HUES6 (cell line): ENCODE data around the gene TPRG1.

ENCODE experiments used
- H3K27ac ChIP-seq: 2 replicates; pipeline ENCODE4 v1.7.0; 2013; ENCODE audit warnings: low read depth, mild to moderate bottlenecking, low read length, inconsistent platforms
- H3K27me3 ChIP-seq: 2 replicates; pipeline ENCODE4 v1.6.1; 2013; ENCODE audit warnings: low read length; ENCODE audit not compliant: control insufficient read depth, insufficient read depth
- H3K36me3 ChIP-seq: 2 replicates; pipeline ENCODE4 v1.6.1; 2013; ENCODE audit warnings: low read length; ENCODE audit not compliant: control insufficient read depth, insufficient read depth
- H3K4me1 ChIP-seq: 2 replicates; pipeline ENCODE4 v1.6.1; 2013; ENCODE audit warnings: low read length; ENCODE audit not compliant: control insufficient read depth, insufficient read depth
- H3K4me3 ChIP-seq: 2 replicates; pipeline ENCODE4 v1.5.1; 2013; ENCODE audit warnings: low read depth, low read length
- H3K9ac ChIP-seq: one replicate; pipeline ENCODE4 v1.6.1; 2013; ENCODE audit warnings: mild to moderate bottlenecking, low read length
- H3K9me3 ChIP-seq: 2 replicates; pipeline ENCODE4 v1.6.1; 2013; ENCODE audit warnings: low read depth, low read length; ENCODE audit not compliant: control insufficient read depth, insufficient read depth

TPRG1 gene

DNA sequence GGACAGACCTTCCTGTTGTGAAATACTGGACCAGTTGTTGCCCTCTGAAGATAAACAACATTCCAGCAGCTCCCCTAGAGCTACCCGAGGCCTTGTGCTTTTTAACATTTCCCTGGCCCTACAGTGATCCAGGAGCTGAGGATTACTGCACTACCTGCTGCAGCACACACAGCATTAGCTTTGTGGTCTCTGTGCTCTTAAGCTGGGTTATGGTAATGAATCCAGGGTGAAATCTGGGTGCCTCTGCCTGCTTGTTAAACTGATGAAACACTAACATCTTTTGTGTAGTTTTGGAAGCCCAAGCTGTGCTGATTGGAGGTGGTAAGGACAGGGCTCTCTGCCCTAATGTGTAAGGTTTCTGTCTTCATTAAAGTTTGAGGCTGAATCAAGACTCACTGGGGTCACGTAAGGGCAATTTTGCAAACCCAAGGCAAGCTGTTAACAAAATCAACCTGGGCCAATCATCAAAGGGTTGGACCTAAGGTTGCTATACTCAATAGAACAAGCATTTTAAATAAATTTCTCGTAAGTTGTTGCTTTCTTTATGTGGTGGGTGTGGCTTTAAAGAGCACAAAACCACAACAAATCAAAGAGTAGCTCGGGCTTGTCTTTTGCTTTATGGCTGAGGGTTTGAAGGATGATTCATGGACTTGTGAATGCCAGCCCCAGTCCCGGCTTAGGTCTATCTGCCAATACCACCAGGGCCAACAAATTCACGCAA is 183.9 kb downstream of the TPRG1 start:
- Histone ChIP-seq H3K9ac (no peak overlapping the region), H3K27ac (no peak overlapping the region)

DNA sequence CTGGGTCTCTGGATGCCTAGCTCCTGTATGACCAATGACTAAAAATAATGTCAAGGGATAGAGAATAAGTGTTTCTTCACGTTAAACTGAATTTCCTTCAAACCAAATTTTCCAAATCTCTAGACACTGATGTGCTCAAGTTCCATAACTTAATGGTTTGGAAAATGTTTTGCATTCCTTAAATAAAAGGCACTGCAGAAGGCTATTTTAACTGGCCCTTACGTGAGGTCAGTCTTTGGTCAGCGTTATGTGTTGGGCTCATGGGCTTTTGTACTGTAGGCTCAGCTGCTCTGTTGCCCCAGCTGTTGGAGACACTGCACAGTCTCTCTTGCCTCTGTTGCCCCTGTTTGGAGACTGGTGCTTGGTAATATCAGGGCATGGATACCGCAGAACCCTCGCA is 188.5 kb downstream of the TPRG1 start:
- Histone ChIP-seq H3K27me3 (no peaks in the 10 kb centered on the region), H3K27ac (no peak overlapping the region), H3K9ac (no peak overlapping the region), H3K4me3 (no peak overlapping the region), H3K4me1 (peaks cover 8% of the 10 kb centered on the region), H3K36me3 (no peaks in the 10 kb centered on the region), H3K9me3 (no peaks in the 10 kb centered on the region)

More for the DNA sequence above, 183.9 kb downstream of the TPRG1 start:
- H3K4me1 ChIP-seq, result peaks cover 11% of the 10 kb centered on the region
- H3K9me3 ChIP-seq, result no peaks in the 10 kb centered on the region
- no peaks in the 10 kb centered on the region for H3K36me3 ChIP-seq
- H3K27me3 ChIP-seq, result no peaks in the 10 kb centered on the region
- no peak overlapping the region for H3K4me3 ChIP-seq

DNA sequence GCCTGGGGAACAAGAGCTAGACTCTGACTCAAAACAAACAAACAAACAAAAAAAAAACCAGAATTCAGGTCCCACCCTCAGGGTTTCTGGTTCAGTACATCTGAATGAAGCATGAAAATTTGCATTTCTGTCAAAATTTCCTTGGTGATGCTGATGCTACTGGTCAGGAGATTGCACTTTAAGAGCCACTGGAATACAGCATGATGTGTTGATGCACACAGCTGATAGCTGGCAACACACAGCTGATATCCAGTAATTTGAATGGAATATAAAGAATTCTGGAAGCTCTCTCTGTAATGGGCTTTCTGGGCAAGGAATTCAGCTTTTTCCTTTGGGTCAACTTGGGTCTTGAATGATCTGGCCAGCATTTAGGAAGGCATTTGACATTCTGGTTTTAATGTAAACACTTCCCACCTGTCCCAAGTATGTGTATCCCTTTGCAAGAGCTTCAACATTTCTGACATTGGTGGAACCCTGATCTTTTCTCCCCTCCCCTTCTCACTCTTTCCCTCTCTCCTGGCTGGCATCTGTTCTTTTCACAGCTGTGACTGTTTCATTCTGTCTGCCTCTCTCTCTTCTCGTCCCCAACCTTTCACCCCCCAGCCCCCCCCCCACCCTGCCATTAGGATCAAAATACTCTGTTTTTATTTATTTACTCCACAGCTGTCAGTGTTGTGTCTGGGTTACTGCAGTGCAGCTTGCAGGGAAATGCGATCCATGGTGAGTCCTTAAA is 189.5 kb downstream of the TPRG1 start:
- H3K9me3 ChIP-seq, result no peaks in the 10 kb centered on the region
- H3K9ac ChIP-seq, result no peak overlapping the region
- H3K27ac ChIP-seq, result no peak overlapping the region
- H3K4me3 ChIP-seq, result no peak overlapping the region
- no peaks in the 10 kb centered on the region for H3K4me1 ChIP-seq
- H3K27me3 ChIP-seq, result no peaks in the 10 kb centered on the region
- H3K36me3 ChIP-seq, result no peaks in the 10 kb centered on the region

DNA sequence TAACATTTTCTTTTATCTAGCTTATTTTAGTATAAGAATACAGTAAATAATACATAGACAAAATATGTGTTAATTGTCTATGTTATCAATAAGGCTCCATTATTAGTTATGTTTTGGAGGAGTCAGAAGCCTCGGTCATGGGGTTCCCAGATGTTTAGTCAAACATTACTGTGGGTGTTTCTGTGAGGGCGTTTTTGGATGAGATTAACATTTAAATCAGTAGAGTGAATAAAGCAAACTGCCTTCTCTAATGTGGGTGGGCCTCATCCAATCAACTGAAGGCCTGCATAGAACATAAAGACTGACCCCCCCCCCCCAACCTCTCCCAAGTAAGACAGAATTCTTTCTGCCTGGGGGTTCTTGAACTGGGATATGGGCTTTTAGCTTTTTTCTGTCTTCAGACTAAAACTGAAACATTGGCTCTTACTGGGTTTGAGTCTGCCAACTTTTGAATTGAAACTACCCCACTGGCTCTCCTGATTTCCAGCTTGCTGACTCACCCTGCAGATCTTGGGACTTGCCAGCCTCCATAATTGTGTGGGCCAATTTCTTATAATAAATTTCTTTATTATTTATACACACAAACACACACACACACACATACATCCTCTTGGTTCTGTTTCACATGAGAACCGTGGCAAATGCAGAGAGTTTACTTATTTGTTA is 192.0 kb downstream of the TPRG1 start:
- H3K4me1 ChIP-seq, result peaks cover 3% of the 10 kb centered on the region; the same call in 1 of the 2 replicates
- no peak overlapping the region for H3K27ac ChIP-seq
- no peaks in the 10 kb centered on the region for H3K9me3 ChIP-seq

DNA sequence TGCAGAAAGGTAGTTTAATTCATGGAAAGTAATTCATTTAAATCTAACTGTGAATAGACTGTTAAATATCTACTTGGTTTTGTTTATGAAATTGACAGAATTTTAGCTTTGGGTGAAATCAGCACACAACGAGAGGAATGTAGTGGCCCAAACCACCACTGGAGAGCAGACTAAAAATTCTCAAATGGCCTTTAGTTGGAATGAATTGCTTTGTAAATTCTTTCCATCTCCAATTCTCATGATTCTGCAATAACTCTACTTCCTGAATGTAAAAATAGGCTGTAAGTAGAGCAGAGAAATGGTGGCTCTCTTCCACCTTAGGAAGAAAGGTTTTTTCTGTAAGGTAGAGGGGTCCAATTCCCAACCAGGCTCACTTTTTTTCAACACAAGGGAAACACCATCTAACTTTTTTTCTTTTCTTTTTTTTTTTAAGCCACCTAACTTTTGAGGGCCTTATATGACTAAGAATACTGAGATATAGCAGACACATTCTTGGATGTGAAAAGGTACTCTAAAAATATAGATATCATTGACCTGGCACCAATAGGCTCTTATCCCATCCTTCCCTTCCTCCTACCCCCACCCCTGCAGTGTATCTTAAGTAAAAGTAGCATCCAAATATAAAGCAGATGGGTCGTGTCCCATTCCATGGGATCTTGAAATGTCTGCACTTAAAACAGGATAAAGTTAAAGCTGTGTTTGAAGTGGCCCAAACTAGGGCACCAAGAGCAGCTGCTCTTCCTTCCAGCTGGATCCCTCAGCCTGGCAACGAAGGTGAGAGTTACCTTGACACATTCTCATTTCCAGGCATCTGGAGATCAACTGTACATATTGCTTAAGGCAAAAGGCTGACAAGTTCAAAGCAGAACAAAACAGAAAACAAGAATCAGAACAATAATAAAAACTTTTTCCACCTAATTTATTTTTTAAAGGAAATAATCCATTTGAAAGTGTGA is 194.1 kb downstream of the TPRG1 start:
- Histone ChIP-seq H3K27me3 (no peaks in the 10 kb centered on the region), H3K9me3 (no peaks in the 10 kb centered on the region), H3K9ac (no peak overlapping the region), H3K4me1 (peaks cover 11% of the 10 kb centered on the region; the same call in 1 of the 2 replicates), H3K27ac (no peak overlapping the region), H3K36me3 (no peaks in the 10 kb centered on the region), H3K4me3 (no peak overlapping the region)

More for the DNA sequence above, 192.0 kb downstream of the TPRG1 start:
- Histone ChIP-seq H3K4me3 (no peak overlapping the region), H3K27me3 (no peaks in the 10 kb centered on the region), H3K36me3 (no peaks in the 10 kb centered on the region), H3K9ac (no peak overlapping the region)

DNA sequence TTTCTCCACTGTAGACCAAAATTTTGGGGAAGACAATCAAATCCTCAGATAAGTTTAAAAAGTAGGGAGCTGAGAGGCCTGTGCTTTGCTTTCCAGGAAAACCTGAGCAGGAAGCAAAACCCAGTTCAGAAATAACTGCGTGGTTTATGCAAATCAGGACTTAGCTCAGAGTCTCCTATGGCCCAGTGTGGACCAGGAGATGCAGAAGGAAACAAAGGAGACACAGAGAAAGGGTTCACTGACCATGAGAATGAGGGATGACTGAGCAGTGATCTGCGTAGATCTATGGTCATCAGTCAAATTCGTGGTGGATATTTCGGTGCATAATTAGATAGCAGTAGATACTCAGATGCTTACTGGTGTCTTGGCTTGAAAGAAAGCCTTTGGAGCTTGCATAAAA is 196.6 kb downstream of the TPRG1 start:
- no peak overlapping the region for H3K27ac ChIP-seq
- no peaks in the 10 kb centered on the region for H3K9me3 ChIP-seq
- no peak overlapping the region for H3K9ac ChIP-seq
- peaks cover 11% of the 10 kb centered on the region; the same call in 1 of the 2 replicates for H3K4me1 ChIP-seq
- no peak overlapping the region for H3K4me3 ChIP-seq
- no peaks in the 10 kb centered on the region for H3K27me3 ChIP-seq
- H3K36me3 ChIP-seq, result no peaks in the 10 kb centered on the region

DNA sequence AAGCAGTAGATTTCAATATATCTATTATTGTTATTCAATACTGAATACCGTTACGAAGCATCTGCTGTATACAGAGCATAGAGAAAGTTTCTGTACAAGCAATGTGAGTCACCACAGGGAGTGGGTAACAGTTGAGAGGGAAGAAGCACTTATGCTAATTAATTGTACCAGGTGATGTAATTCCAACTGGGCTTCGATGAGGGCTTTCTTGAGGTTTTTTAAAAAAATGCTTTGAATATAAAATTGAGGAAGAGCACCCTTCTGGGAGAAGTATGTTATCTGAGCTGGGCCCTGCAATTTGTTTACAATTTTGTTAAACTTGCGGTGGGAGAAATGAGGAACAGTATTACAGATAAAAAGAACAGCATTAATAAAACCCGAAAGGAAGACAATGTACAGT is 197.9 kb downstream of the TPRG1 start:
- H3K36me3 ChIP-seq, result no peaks in the 10 kb centered on the region
- H3K27ac ChIP-seq, result no peak overlapping the region
- H3K27me3 ChIP-seq, result no peaks in the 10 kb centered on the region
- H3K9ac ChIP-seq, result no peak overlapping the region
- no peak overlapping the region for H3K4me3 ChIP-seq
- H3K9me3 ChIP-seq, result no peaks in the 10 kb centered on the region
- peaks cover 11% of the 10 kb centered on the region; the same call in 1 of the 2 replicates for H3K4me1 ChIP-seq

DNA sequence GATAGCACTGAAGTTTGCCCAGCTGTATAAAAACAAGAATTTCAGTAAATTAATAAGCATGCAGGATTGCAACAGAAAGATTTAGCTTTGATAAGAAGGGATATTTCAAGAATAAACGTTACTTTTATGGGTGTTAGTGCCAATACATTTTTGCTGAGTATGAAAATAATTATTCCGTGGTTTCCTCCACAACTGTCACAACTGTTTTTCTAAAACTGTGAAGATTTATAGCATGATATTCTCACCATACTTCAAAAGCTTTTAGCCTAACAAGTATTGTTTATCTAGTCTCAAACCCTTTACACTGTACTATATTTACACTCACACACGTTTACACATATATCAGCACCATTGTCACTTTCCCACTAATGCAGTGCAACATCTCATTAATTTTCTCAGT is 200.5 kb downstream of the TPRG1 start:
- Histone ChIP-seq H3K27ac (no peak overlapping the region), H3K4me1 (peaks cover 11% of the 10 kb centered on the region; the same call in 1 of the 2 replicates)

More for the DNA sequence above, 200.5 kb downstream of the TPRG1 start:
- Histone ChIP-seq H3K27me3 (no peaks in the 10 kb centered on the region), H3K9me3 (no peaks in the 10 kb centered on the region), H3K4me3 (no peak overlapping the region), H3K9ac (no peak overlapping the region), H3K36me3 (no peaks in the 10 kb centered on the region)
